ENCODE data around the gene MAML3. TPM values are rescaled to one million over a fixed set of nuclear protein-coding genes. Genes with fewer than 3 reads are reported as not detected.

The MAML3 gene
- total RNA-seq, 1 donor from 2014 or later = 2.7 TPM

DNA sequence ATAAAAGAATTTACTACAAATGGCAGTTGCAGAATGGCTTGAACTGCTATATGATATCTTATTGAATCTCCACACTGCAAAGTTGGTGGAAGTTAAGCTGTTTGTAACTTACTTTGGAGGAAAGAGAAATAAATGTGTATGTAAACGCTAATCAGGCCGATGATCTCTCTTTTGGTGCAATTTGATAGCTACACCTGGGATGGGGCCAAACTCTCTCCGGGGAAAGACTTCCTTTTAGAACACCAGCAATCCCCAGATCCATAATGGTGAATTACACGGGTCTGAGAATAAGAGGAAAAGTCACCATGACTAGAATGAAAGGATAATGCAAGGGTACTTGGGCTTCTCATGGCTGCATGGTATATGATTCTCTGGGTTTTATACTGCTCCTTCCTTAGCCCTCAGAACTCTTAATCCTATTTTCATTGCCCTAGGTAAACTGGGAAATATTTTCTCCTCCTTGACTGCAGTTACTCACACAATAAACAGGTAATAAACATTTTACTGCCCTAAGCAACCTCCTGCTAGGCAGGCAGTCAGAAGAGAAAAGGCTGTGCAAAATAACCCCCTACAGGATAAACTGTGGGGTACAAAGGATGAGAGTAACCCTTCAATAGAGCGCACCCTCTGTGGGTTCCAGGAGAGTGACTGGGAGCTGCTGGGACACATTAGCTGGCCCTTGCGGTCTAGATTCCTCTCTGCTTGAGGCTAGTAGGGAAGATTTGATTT lies 379.1 kb downstream of the MAML3 start:
- TF ChIP-seq, protein P1, sequence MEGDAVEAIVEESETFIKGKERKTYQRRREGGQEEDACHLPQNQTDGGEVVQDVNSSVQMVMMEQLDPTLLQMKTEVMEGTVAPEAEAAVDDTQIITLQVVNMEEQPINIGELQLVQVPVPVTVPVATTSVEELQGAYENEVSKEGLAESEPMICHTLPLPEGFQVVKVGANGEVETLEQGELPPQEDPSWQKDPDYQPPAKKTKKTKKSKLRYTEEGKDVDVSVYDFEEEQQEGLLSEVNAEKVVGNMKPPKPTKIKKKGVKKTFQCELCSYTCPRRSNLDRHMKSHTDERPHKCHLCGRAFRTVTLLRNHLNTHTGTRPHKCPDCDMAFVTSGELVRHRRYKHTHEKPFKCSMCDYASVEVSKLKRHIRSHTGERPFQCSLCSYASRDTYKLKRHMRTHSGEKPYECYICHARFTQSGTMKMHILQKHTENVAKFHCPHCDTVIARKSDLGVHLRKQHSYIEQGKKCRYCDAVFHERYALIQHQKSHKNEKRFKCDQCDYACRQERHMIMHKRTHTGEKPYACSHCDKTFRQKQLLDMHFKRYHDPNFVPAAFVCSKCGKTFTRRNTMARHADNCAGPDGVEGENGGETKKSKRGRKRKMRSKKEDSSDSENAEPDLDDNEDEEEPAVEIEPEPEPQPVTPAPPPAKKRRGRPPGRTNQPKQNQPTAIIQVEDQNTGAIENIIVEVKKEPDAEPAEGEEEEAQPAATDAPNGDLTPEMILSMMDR (IDR thresholded peaks at IDR 0.05; ENCODE audit: insufficient read depth, low read length, poor library complexity, severe bottlenecking) = no peak
- no peaks in the 10 kb centered on the region for H3K27me3 ChIP-seq (ENCODE audit: control insufficient read depth, insufficient read depth, low read length)
- H3K4me3 ChIP-seq (ENCODE audit: low read depth, low read length) = no peak overlapping the region
- H3K36me3 ChIP-seq (ENCODE audit: control insufficient read depth, insufficient read depth, low read length) = no peaks in the 10 kb centered on the region
- DNase-seq (ENCODE audit: low read depth) = no peak

DNA sequence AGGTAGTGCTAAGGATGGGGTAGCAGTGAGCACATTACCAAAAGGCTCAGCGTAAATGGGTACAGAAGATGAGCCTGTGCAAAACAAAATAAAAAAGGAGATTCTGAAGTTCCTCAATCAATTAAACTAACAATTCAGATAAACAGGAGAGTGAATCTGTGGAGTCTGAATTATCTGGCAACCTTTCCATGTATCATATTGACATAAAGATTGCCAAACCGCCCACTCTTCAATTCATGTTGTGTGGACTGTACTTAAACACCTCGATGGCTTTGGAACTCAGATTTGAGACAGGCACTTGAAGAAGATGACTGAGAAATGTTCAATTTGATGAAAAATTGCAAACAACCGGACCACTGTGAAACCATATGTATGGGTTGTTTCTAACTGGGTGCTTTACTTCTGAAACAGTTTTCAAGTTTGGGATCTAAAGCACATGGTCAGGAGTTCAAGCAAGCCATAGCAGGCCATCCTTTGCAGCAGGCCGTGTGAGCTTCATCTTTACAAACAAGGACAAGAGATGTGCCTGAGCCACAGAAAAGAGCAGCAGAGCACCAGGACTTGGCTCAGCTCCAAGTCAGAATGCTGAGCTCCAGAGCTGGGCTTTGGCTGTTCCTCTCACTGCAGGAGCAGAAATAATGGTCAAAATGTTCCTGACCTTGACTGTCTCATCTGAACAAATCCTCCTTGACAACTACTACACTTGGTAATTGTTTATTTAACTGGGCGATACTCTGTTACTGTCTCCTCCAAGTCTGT lies 380.2 kb downstream of the MAML3 start:
- Histone ChIP-seq H3K4me3 (ENCODE audit: low read depth, low read length) (no peak overlapping the region), H3K27me3 (ENCODE audit: control insufficient read depth, insufficient read depth, low read length) (no peaks in the 10 kb centered on the region), H3K36me3 (ENCODE audit: control insufficient read depth, insufficient read depth, low read length) (no peaks in the 10 kb centered on the region)
- no peak for DNase-seq (ENCODE audit: low read depth)
- TF ChIP-seq, protein P1 (IDR thresholded peaks at IDR 0.05; ENCODE audit: insufficient read depth, low read length, poor library complexity, severe bottlenecking) = no peak

DNA sequence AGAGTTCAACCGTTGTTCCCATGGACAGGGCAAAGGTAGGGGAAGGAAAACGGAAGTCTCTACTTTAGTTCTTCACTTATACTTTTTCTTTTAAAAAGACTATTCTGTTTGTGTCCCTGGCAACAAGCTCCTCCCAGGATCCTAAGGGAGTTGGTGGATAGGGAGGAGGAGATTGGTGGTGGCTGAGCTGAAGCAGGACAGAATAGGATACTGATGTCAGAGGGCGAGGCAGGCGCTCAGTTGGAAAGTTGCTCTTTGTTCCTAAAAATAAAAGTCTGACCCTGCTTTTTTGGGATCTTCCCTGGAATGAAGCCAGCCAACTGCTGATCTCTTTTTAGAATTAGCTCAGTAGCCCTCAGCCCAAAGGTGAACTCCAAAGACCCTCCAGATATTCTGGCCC lies 383.6 kb downstream of the MAML3 start:
- no peak overlapping the region for H3K4me3 ChIP-seq (ENCODE audit: low read depth, low read length)
- no peaks in the 10 kb centered on the region for H3K27me3 ChIP-seq (ENCODE audit: control insufficient read depth, insufficient read depth, low read length)
- no peaks in the 10 kb centered on the region for H3K36me3 ChIP-seq (ENCODE audit: control insufficient read depth, insufficient read depth, low read length)
- TF ChIP-seq, protein P1 (IDR thresholded peaks at IDR 0.05; ENCODE audit: insufficient read depth, low read length, poor library complexity, severe bottlenecking) = no peak
- DNase-seq (ENCODE audit: low read depth) = no peak

GRCh38 chr4:139769364-139769763 lies 384.6 kb downstream of the MAML3 start:
- no peak for DNase-seq (ENCODE audit: low read depth)
- H3K27me3 ChIP-seq (ENCODE audit: control insufficient read depth, insufficient read depth, low read length) = no peaks in the 10 kb centered on the region
- H3K36me3 ChIP-seq (ENCODE audit: control insufficient read depth, insufficient read depth, low read length) = no peaks in the 10 kb centered on the region
- TF ChIP-seq, protein P1 (IDR thresholded peaks at IDR 0.05; ENCODE audit: insufficient read depth, low read length, poor library complexity, severe bottlenecking) = no peak
- no peak overlapping the region for H3K4me3 ChIP-seq (ENCODE audit: low read depth, low read length)

- Histone ChIP-seq H3K36me3 (ENCODE audit: control insufficient read depth, insufficient read depth, low read length) (no peaks in the 10 kb centered on the region), H3K4me3 (ENCODE audit: low read depth, low read length) (no peak overlapping the region), H3K27me3 (ENCODE audit: control insufficient read depth, insufficient read depth, low read length) (no peaks in the 10 kb centered on the region)
- no peak for DNase-seq (ENCODE audit: low read depth)
- TF ChIP-seq, protein P1 (IDR thresholded peaks at IDR 0.05; ENCODE audit: insufficient read depth, low read length, poor library complexity, severe bottlenecking) = no peak
Observed at GRCh38 chr4:139768896-139769295, 385.1 kb downstream of the MAML3 start.

Measured in kidney epithelial cell (primary cell).